ENCODE results near the gene USP43. TPM values are rescaled to one million over a fixed set of nuclear protein-coding genes. Genes with fewer than 3 reads are reported as not detected.

The USP43 gene
- total and polyA plus RNA-seq, 4 donors = 2.9 to 9.8 (median 4.3) TPM

- 41 to 45% methylated on average over 2 of the region's 2 CpGs for WGBS, 2 donors
- DNase-seq (no peak), ATAC-seq (ENCODE audit: insufficient read depth, low FRiP score) (no peak)
- TF ChIP-seq CTCF (IDR thresholded peaks at IDR 0.05; ENCODE audit: control extremely low read depth, extremely low read depth) = no peak
- Histone ChIP-seq H3K27ac (ENCODE audit: low read depth in 1 of 2, low read length in 1 of 2) (no peak overlapping the region), H3K4me1 (ENCODE audit: control insufficient read depth in 5 of 5, insufficient read depth in 5 of 5, low read length in 5 of 5) (no peaks in the 10 kb centered on the region), H3K4me3 (no peak overlapping the region), H3K36me3 (ENCODE audit: control insufficient read depth in 4 of 4, insufficient read depth in 4 of 4, low read length in 4 of 4) (no peaks in the 10 kb centered on the region), H3K27me3 (ENCODE audit: control insufficient read depth in 3 of 3, insufficient read depth in 3 of 3, low read length in 2 of 3) (no peaks in the 10 kb centered on the region), H3K9me3 (ENCODE audit: control insufficient read depth in 4 of 4, insufficient read depth in 3 of 4, low read length in 3 of 4) (no peaks in the 10 kb centered on the region), H3K9ac (ENCODE audit: insufficient read depth in 1 of 2, low read length in 2 of 2) (no peak overlapping the region)
Measured at GRCh38 chr17:9615486-9615885, 29.8 kb upstream of the USP43 start.

GRCh38 chr17:9622961-9623360, 22.4 kb upstream of the USP43 start:
- DNase-seq = no peak
- no peak for ATAC-seq (ENCODE audit: insufficient read depth, low FRiP score)
- H3K27me3 ChIP-seq (ENCODE audit: control insufficient read depth in 3 of 3, insufficient read depth in 3 of 3, low read length in 2 of 3) = no peaks in the 10 kb centered on the region
- H3K4me3 ChIP-seq = no peak overlapping the region
- no peaks in the 10 kb centered on the region for H3K36me3 ChIP-seq (ENCODE audit: control insufficient read depth in 4 of 4, insufficient read depth in 4 of 4, low read length in 4 of 4)
- peaks cover 0 to 13% (median 5%) of the 10 kb centered on the region in 4 donors for H3K9me3 ChIP-seq (ENCODE audit: control insufficient read depth in 4 of 4, insufficient read depth in 3 of 4, low read length in 3 of 4)
- no peaks in the 10 kb centered on the region for H3K4me1 ChIP-seq (ENCODE audit: control insufficient read depth in 5 of 5, insufficient read depth in 5 of 5, low read length in 5 of 5)
- no peak overlapping the region for H3K27ac ChIP-seq (ENCODE audit: low read depth in 1 of 2, low read length in 1 of 2)
- H3K9ac ChIP-seq (ENCODE audit: insufficient read depth in 1 of 2, low read length in 2 of 2) = no peak overlapping the region
- no peak for TF ChIP-seq CTCF (IDR thresholded peaks at IDR 0.05; ENCODE audit: control extremely low read depth, extremely low read depth)

- H3K36me3 ChIP-seq (ENCODE audit: control insufficient read depth in 4 of 4, insufficient read depth in 4 of 4, low read length in 4 of 4) = no peaks in the 10 kb centered on the region
- TF ChIP-seq CTCF (IDR thresholded peaks at IDR 0.05; ENCODE audit: control extremely low read depth, extremely low read depth) = no peak
Measured at GRCh38 chr17:9628509-9628908, 16.8 kb upstream of the USP43 start.

GRCh38 chr17:9632741-9633140, 12.6 kb upstream of the USP43 start:
- Histone ChIP-seq H3K4me1 (ENCODE audit: control insufficient read depth in 5 of 5, insufficient read depth in 5 of 5, low read length in 5 of 5) (no peaks in the 10 kb centered on the region), H3K9ac (ENCODE audit: insufficient read depth in 1 of 2, low read length in 2 of 2) (no peak overlapping the region), H3K27ac (ENCODE audit: low read depth in 1 of 2, low read length in 1 of 2) (no peak overlapping the region), H3K27me3 (ENCODE audit: control insufficient read depth in 3 of 3, insufficient read depth in 3 of 3, low read length in 2 of 3) (peaks cover 0 to 4% (median 3%) of the 10 kb centered on the region in 3 donors), H3K4me3 (no peak overlapping the region), H3K9me3 (ENCODE audit: control insufficient read depth in 4 of 4, insufficient read depth in 3 of 4, low read length in 3 of 4) (no peaks in the 10 kb centered on the region), H3K36me3 (ENCODE audit: control insufficient read depth in 4 of 4, insufficient read depth in 4 of 4, low read length in 4 of 4) (no peaks in the 10 kb centered on the region)
- no peak for TF ChIP-seq CTCF (IDR thresholded peaks at IDR 0.05; ENCODE audit: control extremely low read depth, extremely low read depth)
- DNase-seq (no peak), ATAC-seq (ENCODE audit: insufficient read depth, low FRiP score) (no peak)
- WGBS, 2 donors = 94 to 97% methylated on average over 11 of the region's 11 CpGs

More at GRCh38 chr17:9628509-9628908, 16.8 kb upstream of the USP43 start:
- no peak overlapping the region for H3K9ac ChIP-seq (ENCODE audit: insufficient read depth in 1 of 2, low read length in 2 of 2)
- ATAC-seq (ENCODE audit: insufficient read depth, low FRiP score) = no peak
- DNase-seq = no peak
- H3K9me3 ChIP-seq (ENCODE audit: control insufficient read depth in 4 of 4, insufficient read depth in 3 of 4, low read length in 3 of 4) = peaks cover 0 to 8% (median 2%) of the 10 kb centered on the region in 4 donors
- H3K27ac ChIP-seq (ENCODE audit: low read depth in 1 of 2, low read length in 1 of 2) = no peak overlapping the region
- 85 to 93% methylated on average over 10 of the region's 10 CpGs for WGBS, 2 donors
- H3K4me1 ChIP-seq (ENCODE audit: control insufficient read depth in 5 of 5, insufficient read depth in 5 of 5, low read length in 5 of 5) = no peaks in the 10 kb centered on the region
- H3K27me3 ChIP-seq (ENCODE audit: control insufficient read depth in 3 of 3, insufficient read depth in 3 of 3, low read length in 2 of 3) = peaks cover 0 to 3% (median 0%) of the 10 kb centered on the region in 3 donors
- no peak overlapping the region for H3K4me3 ChIP-seq

Data from lung (tissue), 12 donors.